ENCODE measurements around the gene TESMIN. TPM values are rescaled to one million over a fixed set of nuclear protein-coding genes. Genes with fewer than 3 reads are reported as not detected.

Gene TESMIN
- total and polyA plus RNA-seq, 5 donors = 0.38 to 1.0 (median 0.89) TPM

DNA sequence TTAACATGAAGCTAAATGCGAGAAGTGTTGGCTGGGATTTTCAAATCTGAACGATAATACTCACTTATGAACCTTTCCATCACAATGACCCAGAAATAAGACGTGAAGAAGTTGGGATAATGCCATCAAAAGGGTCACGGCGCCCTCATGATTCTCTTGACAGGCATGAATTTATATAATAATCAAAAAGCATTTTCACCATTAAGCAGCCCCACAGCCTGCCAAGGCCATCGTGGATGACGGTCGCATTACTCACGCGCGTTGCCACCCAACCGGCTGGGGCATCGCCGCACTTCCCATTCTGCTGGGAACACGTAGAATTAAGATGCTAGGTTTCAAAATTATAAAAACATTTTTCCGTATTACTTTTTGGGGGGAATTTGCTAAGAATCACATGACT, 85.9 kb downstream of the TESMIN start:
- Histone ChIP-seq H3K9me3 (ENCODE audit: control insufficient read depth, low read length) (no peaks in the 10 kb centered on the region), H3K27me3 (ENCODE audit: control insufficient read depth, insufficient read depth) (no peaks in the 10 kb centered on the region), H3K27ac (ENCODE audit: low read length) (no peak overlapping the region), H3K4me3 (ENCODE audit: low read length) (no peak overlapping the region), H3K4me1 (ENCODE audit: control insufficient read depth, insufficient read depth, low read length) (no peaks in the 10 kb centered on the region)
- no peak for ATAC-seq
- WGBS = 87% methylated on average over 16 of the region's 16 CpGs
- DNase-seq = no peak
- intact Hi-C loops (cut with DNase I) = no loop called here

DNA sequence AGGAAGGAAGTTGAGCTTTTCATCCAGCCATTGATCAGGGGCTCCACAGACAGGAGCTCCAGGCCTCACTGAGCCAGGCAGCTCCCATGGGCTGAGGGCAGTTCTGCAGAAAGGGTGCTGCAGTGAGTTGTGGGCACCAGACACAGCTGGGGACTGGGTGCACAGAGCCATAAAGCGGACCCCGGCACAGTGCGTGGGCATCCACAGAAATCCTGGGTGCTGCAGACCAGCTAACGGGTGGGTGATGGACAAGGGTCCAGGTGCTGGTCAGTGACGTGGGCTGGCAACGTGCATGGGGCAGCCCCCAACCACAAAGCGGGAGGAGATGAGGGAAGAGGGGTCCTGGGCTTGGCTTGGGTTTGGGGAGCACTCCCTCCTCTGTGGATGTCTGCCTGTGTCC, 86.4 kb downstream of the TESMIN start:
- H3K4me3 ChIP-seq (ENCODE audit: low read length) = no peak overlapping the region
- WGBS = 90% methylated on average over 7 of the region's 7 CpGs
- ATAC-seq = no peak
- DNase-seq = no peak
- H3K9me3 ChIP-seq (ENCODE audit: control insufficient read depth, low read length) = no peaks in the 10 kb centered on the region
- no peaks in the 10 kb centered on the region for H3K4me1 ChIP-seq (ENCODE audit: control insufficient read depth, insufficient read depth, low read length)
- H3K27me3 ChIP-seq (ENCODE audit: control insufficient read depth, insufficient read depth) = no peaks in the 10 kb centered on the region
- intact Hi-C loops (cut with DNase I) = no loop called here
- no peak overlapping the region for H3K27ac ChIP-seq (ENCODE audit: low read length)

- H3K27ac ChIP-seq (ENCODE audit: low read length) = no peak overlapping the region
- no peaks in the 10 kb centered on the region for H3K4me1 ChIP-seq (ENCODE audit: control insufficient read depth, insufficient read depth, low read length)
- no peaks in the 10 kb centered on the region for H3K27me3 ChIP-seq (ENCODE audit: control insufficient read depth, insufficient read depth)
- 77% methylated on average over 9 of the region's 9 CpGs for WGBS
- no peaks in the 10 kb centered on the region for H3K9me3 ChIP-seq (ENCODE audit: control insufficient read depth, low read length)
- ATAC-seq (no peak), DNase-seq (no peak)
- no peak overlapping the region for H3K4me3 ChIP-seq (ENCODE audit: low read length)
- intact Hi-C loops (cut with DNase I) = no loop called here
These were observed 87.2 kb downstream of the TESMIN start for GRCh38 chr11:68664141-68664540.

DNA sequence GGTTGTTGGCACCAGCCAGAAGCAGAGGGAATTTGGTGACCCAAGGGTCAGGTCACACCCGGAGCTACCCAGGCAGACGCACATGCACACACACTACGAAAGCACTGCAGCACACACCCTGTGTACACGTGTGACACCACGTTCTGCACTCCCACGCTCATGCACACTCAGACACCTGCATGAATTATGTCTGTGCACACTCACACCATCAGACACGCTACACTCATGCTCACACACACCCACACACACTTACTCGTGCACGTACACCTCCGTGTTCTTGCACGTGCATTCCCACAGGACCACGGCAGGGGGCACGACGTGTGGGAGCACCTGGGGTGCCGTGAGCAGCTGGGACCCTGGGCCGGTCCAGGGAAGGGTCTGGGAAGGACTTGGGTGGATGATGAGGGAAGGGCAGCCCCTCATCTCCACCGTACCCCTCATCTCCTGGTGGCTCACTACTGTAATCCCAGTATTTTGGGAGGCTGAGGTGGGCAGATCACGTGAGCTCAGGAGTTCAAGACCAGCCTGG, 87.8 kb downstream of the TESMIN start:
- WGBS = 88% methylated on average over 18 of the region's 18 CpGs
- H3K27ac ChIP-seq (ENCODE audit: low read length) = no peak overlapping the region
- intact Hi-C loops (cut with DNase I) = no loop called here
- no peaks in the 10 kb centered on the region for H3K4me1 ChIP-seq (ENCODE audit: control insufficient read depth, insufficient read depth, low read length)
- H3K9me3 ChIP-seq (ENCODE audit: control insufficient read depth, low read length) = no peaks in the 10 kb centered on the region
- no peak overlapping the region for H3K4me3 ChIP-seq (ENCODE audit: low read length)
- no peaks in the 10 kb centered on the region for H3K27me3 ChIP-seq (ENCODE audit: control insufficient read depth, insufficient read depth)
- ATAC-seq = no peak
- no peak for DNase-seq

GRCh38 chr11:68661697-68662603, 89.4 kb downstream of the TESMIN start:
- H3K4me3 ChIP-seq (ENCODE audit: low read length) = no peak overlapping the region
- 79% methylated on average over 18 of the region's 18 CpGs for whole genome bisulfite sequencing
- no peak overlapping the region for H3K27ac ChIP-seq (ENCODE audit: low read length)
- no peaks in the 10 kb centered on the region for H3K9me3 ChIP-seq (ENCODE audit: control insufficient read depth, low read length)
- no peaks in the 10 kb centered on the region for H3K4me1 ChIP-seq (ENCODE audit: control insufficient read depth, insufficient read depth, low read length)
- no peaks in the 10 kb centered on the region for H3K27me3 ChIP-seq (ENCODE audit: control insufficient read depth, insufficient read depth)
- intact Hi-C loops (cut with DNase I) = no loop called here
- no peak for DNase-seq
- ATAC-seq = no peak

- Histone ChIP-seq H3K9me3 (ENCODE audit: control insufficient read depth, low read length) (no peaks in the 10 kb centered on the region), H3K4me3 (ENCODE audit: low read length) (no peak overlapping the region), H3K4me1 (ENCODE audit: control insufficient read depth, insufficient read depth, low read length) (no peaks in the 10 kb centered on the region), H3K27ac (ENCODE audit: low read length) (no peak overlapping the region), H3K27me3 (ENCODE audit: control insufficient read depth, insufficient read depth) (no peaks in the 10 kb centered on the region)
- no peak for ATAC-seq
- no peak for DNase-seq
- intact Hi-C loops (cut with DNase I) = no loop called here
- WGBS = 90% methylated on average over 15 of the region's 15 CpGs
These were observed 90.3 kb downstream of the TESMIN start for GRCh38 chr11:68661014-68661413.

GRCh38 chr11:68660066-68660810, 91.1 kb downstream of the TESMIN start:
- no peak overlapping the region for H3K27ac ChIP-seq (ENCODE audit: low read length)
- no peaks in the 10 kb centered on the region for H3K4me1 ChIP-seq (ENCODE audit: control insufficient read depth, insufficient read depth, low read length)
- ATAC-seq (no peak), DNase-seq (no peak)
- no peaks in the 10 kb centered on the region for H3K9me3 ChIP-seq (ENCODE audit: control insufficient read depth, low read length)
- H3K4me3 ChIP-seq (ENCODE audit: low read length) = no peak overlapping the region
- intact Hi-C loops (cut with DNase I) = no loop called here
- WGBS = 93% methylated on average over 18 of the region's 18 CpGs
- H3K27me3 ChIP-seq (ENCODE audit: control insufficient read depth, insufficient read depth) = no peaks in the 10 kb centered on the region

GRCh38 chr11:68659158-68659921, 92.0 kb downstream of the TESMIN start:
- no peak overlapping the region for H3K27ac ChIP-seq (ENCODE audit: low read length)
- intact Hi-C loops (cut with DNase I) = no loop called here
- no peak overlapping the region for H3K4me3 ChIP-seq (ENCODE audit: low read length)
- no peaks in the 10 kb centered on the region for H3K9me3 ChIP-seq (ENCODE audit: control insufficient read depth, low read length)
- ATAC-seq (peak; percentile 81 to 87), DNase-seq (peak; percentile 82 to 86 (median 84))
- no peaks in the 10 kb centered on the region for H3K27me3 ChIP-seq (ENCODE audit: control insufficient read depth, insufficient read depth)
- 41% methylated on average over 22 of the region's 22 CpGs for WGBS
- no peaks in the 10 kb centered on the region for H3K4me1 ChIP-seq (ENCODE audit: control insufficient read depth, insufficient read depth, low read length)

DNA sequence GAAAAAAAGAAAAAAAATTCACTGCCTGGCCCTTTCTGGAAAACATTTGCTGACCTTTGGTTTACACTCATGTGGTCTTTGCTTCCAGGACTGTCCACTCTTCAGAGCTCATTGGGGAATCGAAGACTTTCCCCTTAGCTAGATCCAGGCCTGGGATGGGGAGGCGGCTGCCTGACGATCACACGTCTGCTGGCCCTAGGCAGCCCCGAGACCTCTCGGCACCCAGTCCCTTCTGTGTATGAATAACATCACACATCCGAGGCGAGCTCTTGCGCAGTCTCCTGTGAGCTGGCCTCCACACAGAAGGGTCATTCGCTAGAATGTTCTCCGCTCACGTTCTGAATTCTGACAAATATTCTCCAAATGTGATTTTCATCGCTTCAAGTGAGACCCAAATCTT, 92.7 kb downstream of the TESMIN start:
- WGBS = 57% methylated on average over 13 of the region's 13 CpGs
- H3K27me3 ChIP-seq (ENCODE audit: control insufficient read depth, insufficient read depth) = no peaks in the 10 kb centered on the region
- H3K4me3 ChIP-seq (ENCODE audit: low read length) = no peak overlapping the region
- no peaks in the 10 kb centered on the region for H3K4me1 ChIP-seq (ENCODE audit: control insufficient read depth, insufficient read depth, low read length)
- ATAC-seq (peak; percentile 34 to 45), DNase-seq (peak in 1 of 3 donors; percentile 51)
- no peaks in the 10 kb centered on the region for H3K9me3 ChIP-seq (ENCODE audit: control insufficient read depth, low read length)
- intact Hi-C loops (cut with DNase I) = no loop called here
- no peak overlapping the region for H3K27ac ChIP-seq (ENCODE audit: low read length)

DNA sequence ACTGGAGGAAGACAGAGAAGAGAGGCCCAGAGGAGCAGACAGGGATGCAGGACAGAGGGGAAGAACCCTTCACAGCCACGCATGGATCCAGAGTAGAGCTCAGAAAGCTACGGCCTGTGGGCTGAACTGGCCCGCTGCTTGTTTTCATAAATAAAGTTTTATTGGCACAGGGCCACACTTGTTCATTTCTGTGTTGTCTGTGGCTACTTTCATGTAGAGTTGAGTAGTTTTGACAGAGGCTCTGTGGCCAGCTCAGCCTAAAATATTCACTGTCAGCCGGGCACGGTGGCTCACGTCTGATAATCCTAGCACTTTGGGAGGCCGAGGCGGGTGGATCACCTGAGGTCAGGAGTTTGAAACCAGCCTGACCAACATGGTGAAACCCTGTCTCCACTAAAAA, 93.2 kb downstream of the TESMIN start:
- Histone ChIP-seq H3K9me3 (ENCODE audit: control insufficient read depth, low read length) (no peaks in the 10 kb centered on the region), H3K27ac (ENCODE audit: low read length) (no peak overlapping the region), H3K4me1 (ENCODE audit: control insufficient read depth, insufficient read depth, low read length) (no peaks in the 10 kb centered on the region), H3K27me3 (ENCODE audit: control insufficient read depth, insufficient read depth) (no peaks in the 10 kb centered on the region), H3K4me3 (ENCODE audit: low read length) (no peak overlapping the region)
- no peak for ATAC-seq
- no peak for DNase-seq
- WGBS = 96% methylated on average over 8 of the region's 8 CpGs
- intact Hi-C loops (cut with DNase I) = no loop called here
